ENCODE measurements around the gene MFSD6.
"Not testable (repeated sequence)": the region's sequence is repeated elsewhere in the genome, so short reads cannot be mapped to it uniquely, and the experiment has no call there.

MFSD6 gene

GRCh38 chr2:190405995-190406394 lies 2.2 kb upstream of the MFSD6 start:
- no peak for DNase-seq

- DNase-seq, result no peak
Measured at GRCh38 chr2:190406805-190407204, 1.4 kb upstream of the MFSD6 start.

- DNase-seq, result no peak
Measured at GRCh38 chr2:190407246-190407661, 901 bp upstream of the MFSD6 start.

- DNase-seq, result peak; percentile 61
Measured at GRCh38 chr2:190408538-190409271, 550 bp downstream of the MFSD6 start.

- DNase-seq, result no peak
Measured at GRCh38 chr2:190409616-190410015, 1.5 kb downstream of the MFSD6 start.

GRCh38 chr2:190410166-190410565 lies 2.0 kb downstream of the MFSD6 start:
- no peak for DNase-seq

- no peak for DNase-seq
Measured at GRCh38 chr2:190412966-190413365, 4.8 kb downstream of the MFSD6 start.

GRCh38 chr2:190413421-190413820 lies 5.3 kb downstream of the MFSD6 start:
- no peak for DNase-seq

- DNase-seq, result no peak
Measured at GRCh38 chr2:190415251-190415650, 7.1 kb downstream of the MFSD6 start.

- no peak for DNase-seq
Measured at GRCh38 chr2:190415794-190416775, 7.9 kb downstream of the MFSD6 start.

GRCh38 chr2:190417045-190417842 lies 9.1 kb downstream of the MFSD6 start:
- DNase-seq, result no peak

- no peak for DNase-seq
Measured at GRCh38 chr2:190418727-190419126, 10.6 kb downstream of the MFSD6 start.

GRCh38 chr2:190420801-190421200 lies 12.6 kb downstream of the MFSD6 start:
- DNase-seq, result no peak

- no peak for DNase-seq
Measured at GRCh38 chr2:190425221-190425866, 17.2 kb downstream of the MFSD6 start.

- no peak for DNase-seq
Measured at GRCh38 chr2:190425883-190426658, 17.9 kb downstream of the MFSD6 start.

GRCh38 chr2:190430866-190431265 lies 22.7 kb downstream of the MFSD6 start:
- not testable (repeated sequence) for DNase-seq

- DNase-seq, result no peak
Measured at GRCh38 chr2:190431907-190432306, 23.8 kb downstream of the MFSD6 start.

GRCh38 chr2:190432567-190433231 lies 24.5 kb downstream of the MFSD6 start:
- no peak for DNase-seq

- no peak for DNase-seq
Measured at GRCh38 chr2:190435031-190435670, 27.0 kb downstream of the MFSD6 start.

- no peak for DNase-seq
Measured at GRCh38 chr2:190436557-190436956, 28.4 kb downstream of the MFSD6 start.

- no peak for DNase-seq
Measured at GRCh38 chr2:190440113-190440512, 32.0 kb downstream of the MFSD6 start.

Data from activated T-cell treated with anti-CD3 and anti-CD28 coated beads for 4 hours (primary cell).